IMR-90 (cell line): ENCODE data around the gene ALG6. TPM values are rescaled to one million over a fixed set of nuclear protein-coding genes. Genes with fewer than 3 reads are reported as not detected.

Experiments used
- ATAC-seq: fragments of 200-7000 bp; cut with Tn5 transposase; 2 replicates; pipeline ENCODE4 v1.9.1; 2020; ENCODE audit warnings: low read depth, mild to moderate bottlenecking, moderate library complexity
- BruUV-seq: library from RNA; stranded (reverse); fragments of 400-500 nt; replicated peaks from 2 replicates; lab custom pipeline; 2021; lab: Mats Ljungman, UMichigan
- CTCF ChIA-PET: fragments of 300-600 bp; formaldehyde crosslinking; extraction: SDS; loops from one replicate; lab custom pipeline; 2021; ENCODE audit warnings: antibody characterized with exemption; lab: Yijun Ruan, JAX
- POLR2A ChIA-PET: fragments of 300-600 bp; sonication (Branson Sonifier 250); formaldehyde crosslinking; loops from one replicate; lab custom pipeline; 2022; ENCODE audit warnings: antibody characterized with exemption; ENCODE audit not compliant: unreplicated experiment; lab: Charles Lee
- DNase-seq: peaks from one replicate; pipeline ENCODE4 v3.0.0; 2013
- H2AFZ ChIP-seq: replicated peaks from 2 replicates; pipeline ENCODE3; 2013; ENCODE audit warnings: low read length, mild to moderate bottlenecking; ENCODE audit not compliant: poor library complexity
- H2AK5ac ChIP-seq: 2 replicates; pipeline ENCODE4 v1.6.1; 2013; ENCODE audit warnings: low read depth, low read length, inconsistent platforms
- H2AK9ac ChIP-seq: replicated peaks from 2 replicates; pipeline ENCODE3; 2013; ENCODE audit warnings: mild to moderate bottlenecking, low read depth, low read length, moderate library complexity; ENCODE audit not compliant: poor library complexity
- H2BK120ac ChIP-seq: 2 replicates; pipeline ENCODE4 v1.6.1; 2013; ENCODE audit warnings: low read depth, low read length, inconsistent platforms
- H2BK15ac ChIP-seq: 3 replicates; pipeline ENCODE4 v1.6.1; 2013; ENCODE audit warnings: low read depth, low read length, inconsistent platforms
- H2BK20ac ChIP-seq: 2 replicates; pipeline ENCODE4 v1.6.1; 2013; ENCODE audit warnings: low read depth, mild to moderate bottlenecking, inconsistent platforms, low read length, moderate library complexity
- H2BK5ac ChIP-seq: 2 replicates; pipeline ENCODE4 v1.6.1; 2013; ENCODE audit warnings: mild to moderate bottlenecking, low read depth, low read length, inconsistent platforms; ENCODE audit not compliant: poor library complexity, severe bottlenecking
- H3K14ac ChIP-seq: replicated peaks from 2 replicates; pipeline ENCODE4 v1.6.1; 2013; ENCODE audit warnings: low read depth, low read length, inconsistent platforms
- H3K18ac ChIP-seq: 2 replicates; pipeline ENCODE4 v1.6.1; 2013; ENCODE audit warnings: low read depth, low read length, control low read depth
- H3K23ac ChIP-seq: 2 replicates; pipeline ENCODE4 v1.6.1; 2013; ENCODE audit warnings: low read depth, low read length, inconsistent platforms
- H3K27ac ChIP-seq: 2 replicates; pipeline ENCODE4 v1.5.1; 2013; ENCODE audit warnings: mild to moderate bottlenecking, control low read depth, low read length; ENCODE audit not compliant: insufficient read depth
- H3K27me3 ChIP-seq: 2 replicates; pipeline ENCODE4 v1.6.1; 2013; ENCODE audit warnings: low read length; ENCODE audit not compliant: control insufficient read depth, insufficient read depth
- H3K36me3 ChIP-seq: 2 replicates; pipeline ENCODE4 v1.6.1; 2013; ENCODE audit warnings: low read length, mixed read lengths; ENCODE audit not compliant: control insufficient read depth, insufficient read depth
- H3K4ac ChIP-seq: 2 replicates; pipeline ENCODE4 v1.6.1; 2013; ENCODE audit warnings: low read depth, low read length, inconsistent platforms
- H3K4me1 ChIP-seq: 2 replicates; pipeline ENCODE4 v1.6.1; 2013; ENCODE audit warnings: low read length, mixed read lengths; ENCODE audit not compliant: control insufficient read depth, insufficient read depth
- H3K4me2 ChIP-seq: 2 replicates; pipeline ENCODE4 v1.6.1; 2013; ENCODE audit warnings: low read depth, mild to moderate bottlenecking, control low read depth, low read length, moderate library complexity
- H3K4me3 ChIP-seq: 2 replicates; pipeline ENCODE4 v1.5.1; 2013; ENCODE audit warnings: low read depth, mild to moderate bottlenecking, control low read depth, low read length, moderate library complexity; ENCODE audit not compliant: insufficient read depth
- H3K56ac ChIP-seq: 2 replicates; pipeline ENCODE4 v1.6.1; 2013; ENCODE audit warnings: low read length, inconsistent platforms; ENCODE audit not compliant: insufficient read depth; ENCODE audit errors: extremely low read depth
- H3K79me1 ChIP-seq, 2 experiments: 2 replicates each; pipeline ENCODE4 v1.6.1; 2013; ENCODE audit warnings: low read length in 2 of 2, inconsistent platforms in 1 of 2, low read depth in 1 of 2
- H3K9ac ChIP-seq: 2 replicates; pipeline ENCODE4 v1.6.1; 2013; ENCODE audit warnings: low read depth, low read length, control low read depth
- H3K9me1 ChIP-seq: 2 replicates; pipeline ENCODE4 v1.6.1; 2013; ENCODE audit warnings: low read length, inconsistent platforms; ENCODE audit not compliant: insufficient read depth
- H3K9me3 ChIP-seq: 2 replicates; pipeline ENCODE4 v1.6.1; 2013; ENCODE audit warnings: low read length; ENCODE audit not compliant: control insufficient read depth, insufficient read depth
- H4K20me1 ChIP-seq: 2 replicates; pipeline ENCODE4 v1.6.1; 2013; ENCODE audit warnings: low read length, inconsistent platforms; ENCODE audit not compliant: insufficient read depth
- H4K5ac ChIP-seq: 2 replicates; pipeline ENCODE4 v1.6.1; 2013; ENCODE audit warnings: mild to moderate bottlenecking, low read depth, low read length, control low read depth
- H4K8ac ChIP-seq, 2 experiments: 2 replicates each; pipeline ENCODE4 v1.6.1; 2013; ENCODE audit warnings: low read depth in 2 of 2, low read length in 2 of 2, control low read depth in 1 of 2, inconsistent platforms in 1 of 2
- H4K91ac ChIP-seq: 2 replicates; pipeline ENCODE4 v1.6.1; 2013; ENCODE audit warnings: low read depth, low read length, inconsistent platforms; ENCODE audit not compliant: insufficient read depth
- CHD1 ChIP-seq: IDR thresholded peaks from 2 replicates; pipeline ENCODE4 v1.6.1; 2012; ENCODE audit warnings: low read depth, low read length, improper control_type of control experiment
- MAFK ChIP-seq: IDR thresholded peaks from 2 replicates; pipeline ENCODE4 v1.6.1; 2012; ENCODE audit warnings: low read depth, low read length, improper control_type of control experiment
- MAZ ChIP-seq: IDR thresholded peaks from 2 replicates; pipeline ENCODE4 v1.6.1; 2012; ENCODE audit warnings: low read depth, mild to moderate bottlenecking, low read length, improper control_type of control experiment, moderate library complexity, borderline replicate concordance
- POLR2A ChIP-seq: IDR thresholded peaks from 2 replicates; pipeline ENCODE4 v1.6.1; 2012; ENCODE audit warnings: mild to moderate bottlenecking, low read depth, low read length
- RCOR1 ChIP-seq: IDR thresholded peaks from 2 replicates; pipeline ENCODE4 v1.6.1; 2012; ENCODE audit warnings: mild to moderate bottlenecking, low read length, improper control_type of control experiment; ENCODE audit not compliant: insufficient replicate concordance
- SMC3 ChIP-seq: fragments of 150-350 bp; IDR thresholded peaks from 2 replicates; pipeline ENCODE4 v1.6.1; 2016; ENCODE audit warnings: low read depth, mild to moderate bottlenecking, antibody characterized with exemption, low read length, moderate library complexity
- WGBS, 2 experiments: methylation state at CpG; one replicate each; pipeline versions ENCODE4 v1.1.5 to v1.1.7; 2013; ENCODE audit warnings: missing lambda C conversion rate in 2 of 2; ENCODE audit not compliant: insufficient read length in 1 of 2; ENCODE audit errors: extremely low coverage in 2 of 2; 5-methylcytosine and 5-hydroxymethylcytosine counted together
- dilution Hi-C: fragments of 300-500 bp; cut with HindIII; formaldehyde crosslinking; loops from one replicate; pipeline ENCODE4 v1.14.3; 2018; ENCODE audit warnings: low sequenced_read_pairs; ENCODE audit not compliant: unreplicated experiment
- in situ Hi-C: fragments of 300-500 bp; cut with MboI; formaldehyde crosslinking; loops from 3 replicates; pipeline ENCODE4 v1.14.3; 2019; ENCODE audit warnings: low sequenced_read_pairs, inconsistent platforms, mixed read lengths
- intact Hi-C: fragments of 100-400 bp; cut with micrococcal nuclease; formaldehyde crosslinking; loops from 2 replicates; pipeline ENCODE4 v1.10.0; 2022
- polyA plus RNA-seq, 3 experiments: library from polyadenylated mRNA; depleted of rRNA; stranded (reverse); fragments of >200 nt; gene quantifications; 2 replicates each; pipeline ENCODE4 v1.2.3, GENCODE V29; 2012; ENCODE audit warnings: low replicate concordance in 1 of 3
- total RNA-seq: library from RNA; depleted of rRNA; stranded (reverse); fragments of >200 nt; gene quantifications from 2 replicates; pipeline ENCODE4 v1.2.3, GENCODE V29; 2012
- TF ChIP-seq, protein P1 (sequence below): conservative IDR thresholded peaks from 2 replicates; pipeline ENCODE4 v1.5.1; 2012; ENCODE audit warnings: mild to moderate bottlenecking, low read depth, low read length, improper control_type of control experiment

ALG6 gene
- total and polyA plus RNA-seq, 2 of the 4 experiments (the other 2 are of a cell fraction): 4.8 to 6.5 TPM

DNA sequence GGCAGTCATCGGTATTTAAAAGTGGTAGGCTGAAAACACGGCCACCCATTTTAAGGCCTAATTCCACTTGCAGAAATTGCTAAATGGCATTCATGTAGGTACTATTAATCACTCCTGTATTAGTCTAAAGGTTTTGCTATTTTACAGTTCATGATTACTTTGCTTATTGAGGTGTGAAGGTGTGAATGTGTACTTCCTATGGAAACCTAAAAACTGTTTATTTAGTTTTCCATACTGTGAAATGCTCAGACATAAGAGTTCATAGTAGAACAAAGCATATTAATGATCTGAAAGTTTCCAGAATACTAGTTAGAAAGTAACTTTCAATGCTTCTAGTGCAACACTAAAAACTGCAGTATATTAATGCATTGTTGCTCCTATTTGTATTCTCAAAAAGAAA lies 85.8 kb downstream of the ALG6 start:
- no CpG with 5 or more reads among the region's 2 CpGs for WGBS, 2 experiments
- BruUV-seq: no TSS peak
- Histone ChIP-seq H4K20me1 (no peaks in the 10 kb centered on the region), H3K36me3 (no peaks in the 10 kb centered on the region), H4K8ac (no peak overlapping the region), H3K9me1 (no peaks in the 10 kb centered on the region), H3K56ac (no peak overlapping the region), H3K18ac (no peak overlapping the region), H2BK15ac (no peak overlapping the region), H3K4ac (no peak overlapping the region), H3K79me1 (no peaks in the 10 kb centered on the region), H2BK120ac (no peak overlapping the region), H3K9ac (no peak overlapping the region), H2AFZ (no peak overlapping the region), H3K14ac (no peak overlapping the region), H3K27me3 (no peaks in the 10 kb centered on the region), H2BK5ac (no peak overlapping the region), H2AK5ac (no peak overlapping the region), H4K91ac (no peak overlapping the region), H3K4me2 (no peak overlapping the region), H3K9me3 (no peaks in the 10 kb centered on the region), H3K23ac (no peak overlapping the region), H2BK20ac (no peak overlapping the region), H4K5ac (no peak overlapping the region), H3K4me3 (no peak overlapping the region), H3K4me1 (peaks cover 2% of the 10 kb centered on the region; the same call in 1 of the 2 replicates), H3K27ac (no peak overlapping the region), H2AK9ac (no peak overlapping the region)
- ATAC-seq (no peak), DNase-seq (no peak)
- dilution Hi-C loops: no loop called here
- TF ChIP-seq RCOR1 (no peak), CHD1 (no peak), MAZ (no peak), SMC3 (no peak), POLR2A (no peak), MAFK (no peak)
- TF ChIP-seq, protein P1, sequence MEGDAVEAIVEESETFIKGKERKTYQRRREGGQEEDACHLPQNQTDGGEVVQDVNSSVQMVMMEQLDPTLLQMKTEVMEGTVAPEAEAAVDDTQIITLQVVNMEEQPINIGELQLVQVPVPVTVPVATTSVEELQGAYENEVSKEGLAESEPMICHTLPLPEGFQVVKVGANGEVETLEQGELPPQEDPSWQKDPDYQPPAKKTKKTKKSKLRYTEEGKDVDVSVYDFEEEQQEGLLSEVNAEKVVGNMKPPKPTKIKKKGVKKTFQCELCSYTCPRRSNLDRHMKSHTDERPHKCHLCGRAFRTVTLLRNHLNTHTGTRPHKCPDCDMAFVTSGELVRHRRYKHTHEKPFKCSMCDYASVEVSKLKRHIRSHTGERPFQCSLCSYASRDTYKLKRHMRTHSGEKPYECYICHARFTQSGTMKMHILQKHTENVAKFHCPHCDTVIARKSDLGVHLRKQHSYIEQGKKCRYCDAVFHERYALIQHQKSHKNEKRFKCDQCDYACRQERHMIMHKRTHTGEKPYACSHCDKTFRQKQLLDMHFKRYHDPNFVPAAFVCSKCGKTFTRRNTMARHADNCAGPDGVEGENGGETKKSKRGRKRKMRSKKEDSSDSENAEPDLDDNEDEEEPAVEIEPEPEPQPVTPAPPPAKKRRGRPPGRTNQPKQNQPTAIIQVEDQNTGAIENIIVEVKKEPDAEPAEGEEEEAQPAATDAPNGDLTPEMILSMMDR: no peak
- intact Hi-C loops: no loop called here
- POLR2A ChIA-PET: no interaction called here
- CTCF ChIA-PET: no interaction called here
- in situ Hi-C loops: loop anchor here (10.0 kb wide), 1 partner anchor 128 kb away; the partner anchor contains the start of gene FOXD3
